Bronchial epithelial cell (primary cell): ENCODE results near the gene SKIL. TPM values are rescaled to one million over a fixed set of nuclear protein-coding genes. Genes with fewer than 3 reads are reported as not detected.
A peak's percentile ranks its signal among the peaks of the same experiment; 100 is the strongest.

Experiments
- DNase-seq: peaks from one replicate; pipeline ENCODE4 v3.0.0-alpha.2; 2010; ENCODE audit warnings: low read depth
- FAIRE-seq: peaks from 2 replicates; lab custom pipeline; 2011; peaks lifted over from hg19 to GRCh38; lab: Jason Lieb, UNC
- H3K27me3 ChIP-seq: 2 replicates; pipeline ENCODE4 v1.5.1; 2011; ENCODE audit warnings: low read length; ENCODE audit not compliant: control insufficient read depth, insufficient read depth
- H3K36me3 ChIP-seq: 2 replicates; pipeline ENCODE4 v1.5.1; 2011; ENCODE audit warnings: low read length; ENCODE audit not compliant: control insufficient read depth, insufficient read depth
- H3K4me3 ChIP-seq: 2 replicates; pipeline ENCODE4 v1.5.1; 2011; ENCODE audit warnings: mild to moderate bottlenecking, low read depth, low read length, control low read depth
- CTCF ChIP-seq: IDR thresholded peaks from 2 replicates; pipeline ENCODE4 v1.5.1; 2011; ENCODE audit warnings: mild to moderate bottlenecking, moderate library complexity, low read length, control low read depth, inconsistent platforms; ENCODE audit not compliant: insufficient read depth, severe bottlenecking
- total RNA-seq: library from RNA; depleted of rRNA; stranded (reverse); fragments of >200 nt; gene quantifications from 2 replicates; pipeline ENCODE4 v1.2.1, GENCODE V29; 2014

The SKIL gene, protein sequence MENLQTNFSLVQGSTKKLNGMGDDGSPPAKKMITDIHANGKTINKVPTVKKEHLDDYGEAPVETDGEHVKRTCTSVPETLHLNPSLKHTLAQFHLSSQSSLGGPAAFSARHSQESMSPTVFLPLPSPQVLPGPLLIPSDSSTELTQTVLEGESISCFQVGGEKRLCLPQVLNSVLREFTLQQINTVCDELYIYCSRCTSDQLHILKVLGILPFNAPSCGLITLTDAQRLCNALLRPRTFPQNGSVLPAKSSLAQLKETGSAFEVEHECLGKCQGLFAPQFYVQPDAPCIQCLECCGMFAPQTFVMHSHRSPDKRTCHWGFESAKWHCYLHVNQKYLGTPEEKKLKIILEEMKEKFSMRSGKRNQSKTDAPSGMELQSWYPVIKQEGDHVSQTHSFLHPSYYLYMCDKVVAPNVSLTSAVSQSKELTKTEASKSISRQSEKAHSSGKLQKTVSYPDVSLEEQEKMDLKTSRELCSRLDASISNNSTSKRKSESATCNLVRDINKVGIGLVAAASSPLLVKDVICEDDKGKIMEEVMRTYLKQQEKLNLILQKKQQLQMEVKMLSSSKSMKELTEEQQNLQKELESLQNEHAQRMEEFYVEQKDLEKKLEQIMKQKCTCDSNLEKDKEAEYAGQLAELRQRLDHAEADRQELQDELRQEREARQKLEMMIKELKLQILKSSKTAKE
- total RNA-seq: 40.8 and 41.9 TPM in 2 replicates

DNA sequence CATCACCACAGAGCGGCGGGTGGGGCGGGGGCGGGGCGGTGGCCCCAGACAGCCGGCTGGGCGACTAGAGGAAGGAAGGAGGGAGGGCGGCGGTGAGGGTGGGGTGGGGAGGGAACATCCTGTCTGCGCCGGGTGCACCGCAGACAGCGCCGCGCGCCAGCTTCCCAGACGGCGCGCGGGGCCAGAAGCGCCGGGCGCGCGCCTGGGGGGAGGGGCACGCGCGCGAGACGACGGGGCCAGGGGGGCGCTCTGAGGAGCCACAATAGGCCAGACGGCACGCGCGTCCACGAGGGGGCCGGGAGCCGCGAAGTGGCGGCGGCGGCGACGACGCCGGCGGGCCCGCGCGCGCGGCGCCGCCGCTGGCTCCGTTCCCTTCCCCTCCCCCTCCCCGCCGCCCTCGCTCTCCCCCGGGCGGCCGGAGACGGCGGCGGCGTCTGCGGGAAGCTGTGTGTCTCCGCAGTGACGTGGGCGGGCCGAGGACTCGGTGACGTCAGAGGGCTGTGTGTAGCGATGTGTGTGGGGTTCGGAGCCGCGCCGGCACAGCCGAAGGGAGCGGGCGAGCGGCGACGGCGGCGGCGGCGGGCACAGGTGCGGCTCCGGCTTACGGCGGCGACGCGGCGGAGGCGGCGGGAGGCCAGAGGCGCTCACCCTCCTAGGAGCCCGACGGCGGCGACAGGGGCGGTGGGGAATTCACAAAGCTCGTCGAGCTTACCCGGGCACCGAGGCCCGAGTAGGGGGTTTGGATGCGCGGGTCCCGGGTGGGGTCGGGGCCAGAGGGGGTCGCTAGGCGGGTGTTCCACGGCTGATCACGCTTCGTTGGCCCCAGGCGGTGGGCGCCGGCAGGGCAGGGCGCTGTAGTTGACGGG is at the start of gene SKIL:
Gene SKIL (plus strand): TSS at position 540 of the 866 bp plus-strand sequence. CDS start 2,617 bp downstream, outside the sequence.
- no peak for FAIRE-seq
- DNase-seq: peak; percentile 84
- Histone ChIP-seq H3K36me3 (no peaks in the 10 kb centered on the region), H3K27me3 (no peaks in the 10 kb centered on the region), H3K4me3 (peak within 1 kb of the TSS; percentile 88)
- TF ChIP-seq CTCF: peak; percentile 28

DNA sequence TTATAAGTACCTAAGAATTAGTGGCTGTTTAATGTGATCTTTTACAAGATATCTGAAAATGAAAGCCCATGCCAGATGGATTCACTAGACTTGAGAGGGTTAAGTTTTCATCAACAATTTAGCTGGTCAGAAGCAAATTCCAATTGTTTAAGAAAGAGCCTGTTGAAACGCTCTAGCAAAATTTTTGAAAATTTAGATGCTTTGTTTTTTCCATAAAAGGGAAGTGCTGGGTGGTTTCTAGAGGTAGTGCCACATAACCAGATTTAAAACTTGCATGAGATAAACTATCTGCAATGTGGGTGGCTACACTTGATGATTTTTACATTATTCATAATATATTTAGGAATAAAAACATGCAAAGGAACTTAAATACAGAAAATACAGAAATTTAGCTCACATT is 48.5 kb upstream of the SKIL start:
- Histone ChIP-seq H3K27me3 (no peaks in the 10 kb centered on the region), H3K4me3 (no peak overlapping the region), H3K36me3 (no peaks in the 10 kb centered on the region)
- DNase-seq (no peak), FAIRE-seq (no peak)
- no peak for TF ChIP-seq CTCF

DNA sequence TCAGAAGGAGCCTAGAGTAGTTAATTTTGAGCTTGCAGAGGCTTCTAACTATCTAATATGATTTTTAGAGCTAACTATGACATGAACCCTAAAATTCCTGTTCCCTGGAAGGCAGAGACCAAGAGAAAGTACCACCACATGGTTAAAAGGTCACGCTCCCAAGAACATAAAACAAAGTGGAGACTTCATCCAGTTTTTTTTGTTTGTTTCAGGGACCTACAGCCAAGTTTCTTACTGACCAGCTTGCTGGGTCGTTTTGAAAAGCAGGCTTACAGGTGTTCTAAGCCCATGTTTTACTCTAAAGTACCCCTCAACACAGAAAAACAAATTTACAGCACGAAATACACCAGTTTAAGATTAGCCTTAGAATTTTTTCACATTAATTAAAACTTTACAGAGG is 39.6 kb upstream of the SKIL start:
- Histone ChIP-seq H3K27me3 (no peaks in the 10 kb centered on the region), H3K4me3 (no peak overlapping the region), H3K36me3 (no peaks in the 10 kb centered on the region)
- no peak for DNase-seq
- TF ChIP-seq CTCF: no peak
- FAIRE-seq: no peak

GRCh38 chr3:170320461-170321121 is 36.9 kb upstream of the SKIL start:
- Histone ChIP-seq H3K27me3 (no peaks in the 10 kb centered on the region), H3K36me3 (no peaks in the 10 kb centered on the region), H3K4me3 (no peak overlapping the region)
- FAIRE-seq: no peak
- peak; percentile 15 for DNase-seq
- no peak for TF ChIP-seq CTCF

GRCh38 chr3:170321321-170322034 is 36.0 kb upstream of the SKIL start:
- TF ChIP-seq CTCF: no peak
- Histone ChIP-seq H3K27me3 (no peaks in the 10 kb centered on the region), H3K4me3 (no peak overlapping the region), H3K36me3 (no peaks in the 10 kb centered on the region)
- FAIRE-seq (no peak), DNase-seq (peak; percentile 17)
